Loucy (cell line): ENCODE data around the gene P3H1.

Source experiments
- CTCF ChIP-seq: fragments of 200-600 bp; sonication (generic); conservative IDR thresholded peaks from 2 replicates; pipeline ENCODE4 v1.5.1; 2014; ENCODE audit warnings: mild to moderate bottlenecking, antibody characterized with exemption, low read length
- EZH2phosphoT487 ChIP-seq: fragments of 200-600 bp; IDR thresholded peaks from 2 replicates; pipeline ENCODE4 v1.6.1; 2018; ENCODE audit warnings: antibody characterized with exemption, mild to moderate bottlenecking, moderate library complexity, borderline replicate concordance

- no peak for TF ChIP-seq CTCF
- TF ChIP-seq EZH2phosphoT487: no peak
These were observed 66.8 kb downstream of the P3H1 start for GRCh38 chr1:42700006-42700405.
